Fibroblast of skin of left biceps (primary cell): Measurements from ENCODE around the gene CREBBP.

Experiments
- DNase-seq, 2 experiments: peaks; one replicate each; pipeline ENCODE4 v3.0.0-alpha.2; 2013; ENCODE audit warnings: low read depth in 2 of 2

CREBBP gene

GRCh38 chr16:3825103-3825502, 55.4 kb downstream of the CREBBP start:
- peak; percentile 52 to 57 for DNase-seq

- no peak for DNase-seq
Observed at GRCh38 chr16:3824121-3824795, 56.3 kb downstream of the CREBBP start.

GRCh38 chr16:3823427-3823826, 57.1 kb downstream of the CREBBP start:
- no peak for DNase-seq

- no peak for DNase-seq
Observed at GRCh38 chr16:3822366-3823045, 58.0 kb downstream of the CREBBP start.

- no peak for DNase-seq
Observed at GRCh38 chr16:3821184-3821583, 59.3 kb downstream of the CREBBP start.

GRCh38 chr16:3819746-3820724, 60.5 kb downstream of the CREBBP start:
- DNase-seq: peak; percentile 90 to 91

- no peak for DNase-seq
Observed at GRCh38 chr16:3819175-3819527, 61.4 kb downstream of the CREBBP start.

GRCh38 chr16:3816326-3816725, 64.2 kb downstream of the CREBBP start:
- DNase-seq: no peak

GRCh38 chr16:3814755-3815154, 65.8 kb downstream of the CREBBP start:
- DNase-seq: no peak

- DNase-seq: no peak
Observed at GRCh38 chr16:3812469-3813172, 67.9 kb downstream of the CREBBP start.

- DNase-seq: no peak
Observed at GRCh38 chr16:3810818-3811217, 69.7 kb downstream of the CREBBP start.

- no peak for DNase-seq
Observed at GRCh38 chr16:3810198-3810664, 70.3 kb downstream of the CREBBP start.

GRCh38 chr16:3808308-3809063, 72.0 kb downstream of the CREBBP start:
- no peak for DNase-seq

- no peak for DNase-seq
Observed at GRCh38 chr16:3807425-3808123, 72.9 kb downstream of the CREBBP start.

GRCh38 chr16:3804426-3805016, 76.0 kb downstream of the CREBBP start:
- no peak for DNase-seq

GRCh38 chr16:3800477-3801270, 79.8 kb downstream of the CREBBP start:
- no peak for DNase-seq

- no peak for DNase-seq
Observed at GRCh38 chr16:3800019-3800418, 80.5 kb downstream of the CREBBP start.

- no peak for DNase-seq
Observed at GRCh38 chr16:3799354-3799753, 81.2 kb downstream of the CREBBP start.

GRCh38 chr16:3798838-3799237, 81.7 kb downstream of the CREBBP start:
- no peak for DNase-seq
